ENCODE measurements around the gene PLEKHA5. TPM values are rescaled to one million over a fixed set of nuclear protein-coding genes. Genes with fewer than 3 reads are reported as not detected.

Gene PLEKHA5
- total RNA-seq, 1 donor from 2014 or later: 60.8 TPM

DNA sequence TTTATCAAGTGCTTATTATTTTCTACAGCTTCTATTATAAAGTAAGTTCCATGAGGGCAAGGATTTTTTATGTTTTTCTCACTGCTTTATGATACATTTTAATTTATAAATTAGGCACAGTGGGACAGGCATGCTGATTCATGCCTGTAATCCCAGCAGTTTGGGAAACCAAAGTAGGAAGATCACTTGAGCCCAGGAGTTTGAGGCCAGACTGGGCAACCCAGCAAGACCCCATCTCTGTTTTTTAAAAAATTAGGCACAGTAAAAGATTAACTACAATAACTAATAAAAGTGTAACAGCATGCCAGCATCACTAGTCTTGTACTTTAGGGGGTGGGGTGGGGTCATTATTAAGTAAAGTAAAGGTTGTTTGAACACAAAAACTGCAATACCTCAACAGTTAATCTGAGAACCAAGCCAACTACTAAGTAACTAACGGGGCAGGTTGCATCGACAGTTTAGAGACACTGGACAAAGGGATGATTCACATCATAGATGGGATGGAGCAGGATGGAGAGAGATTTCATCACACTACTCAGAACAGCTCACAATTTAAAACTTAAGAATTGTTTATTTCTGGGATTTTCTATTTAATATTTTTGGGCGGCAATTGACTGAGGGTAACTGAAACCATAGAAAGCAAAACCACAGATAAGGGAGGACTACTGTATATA, 119.5 kb downstream of the PLEKHA5 start:
- Histone ChIP-seq H3K36me3 (no peaks in the 10 kb centered on the region), H3K4me3 (no peak overlapping the region), H3K27me3 (ENCODE audit: low read depth) (no peaks in the 10 kb centered on the region), H3K9me3 (replicated peaks) (no peaks in the 10 kb centered on the region), H3K27ac (replicated peaks) (no peak overlapping the region), H3K4me1 (peaks cover 32% of the 10 kb centered on the region)
- DNase-seq: no peak
- intact Hi-C loops (cut with micrococcal nuclease): no loop called here
- TF ChIP-seq, protein P1, sequence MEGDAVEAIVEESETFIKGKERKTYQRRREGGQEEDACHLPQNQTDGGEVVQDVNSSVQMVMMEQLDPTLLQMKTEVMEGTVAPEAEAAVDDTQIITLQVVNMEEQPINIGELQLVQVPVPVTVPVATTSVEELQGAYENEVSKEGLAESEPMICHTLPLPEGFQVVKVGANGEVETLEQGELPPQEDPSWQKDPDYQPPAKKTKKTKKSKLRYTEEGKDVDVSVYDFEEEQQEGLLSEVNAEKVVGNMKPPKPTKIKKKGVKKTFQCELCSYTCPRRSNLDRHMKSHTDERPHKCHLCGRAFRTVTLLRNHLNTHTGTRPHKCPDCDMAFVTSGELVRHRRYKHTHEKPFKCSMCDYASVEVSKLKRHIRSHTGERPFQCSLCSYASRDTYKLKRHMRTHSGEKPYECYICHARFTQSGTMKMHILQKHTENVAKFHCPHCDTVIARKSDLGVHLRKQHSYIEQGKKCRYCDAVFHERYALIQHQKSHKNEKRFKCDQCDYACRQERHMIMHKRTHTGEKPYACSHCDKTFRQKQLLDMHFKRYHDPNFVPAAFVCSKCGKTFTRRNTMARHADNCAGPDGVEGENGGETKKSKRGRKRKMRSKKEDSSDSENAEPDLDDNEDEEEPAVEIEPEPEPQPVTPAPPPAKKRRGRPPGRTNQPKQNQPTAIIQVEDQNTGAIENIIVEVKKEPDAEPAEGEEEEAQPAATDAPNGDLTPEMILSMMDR (IDR thresholded peaks at IDR 0.05; ENCODE audit: borderline replicate concordance): no peak

DNA sequence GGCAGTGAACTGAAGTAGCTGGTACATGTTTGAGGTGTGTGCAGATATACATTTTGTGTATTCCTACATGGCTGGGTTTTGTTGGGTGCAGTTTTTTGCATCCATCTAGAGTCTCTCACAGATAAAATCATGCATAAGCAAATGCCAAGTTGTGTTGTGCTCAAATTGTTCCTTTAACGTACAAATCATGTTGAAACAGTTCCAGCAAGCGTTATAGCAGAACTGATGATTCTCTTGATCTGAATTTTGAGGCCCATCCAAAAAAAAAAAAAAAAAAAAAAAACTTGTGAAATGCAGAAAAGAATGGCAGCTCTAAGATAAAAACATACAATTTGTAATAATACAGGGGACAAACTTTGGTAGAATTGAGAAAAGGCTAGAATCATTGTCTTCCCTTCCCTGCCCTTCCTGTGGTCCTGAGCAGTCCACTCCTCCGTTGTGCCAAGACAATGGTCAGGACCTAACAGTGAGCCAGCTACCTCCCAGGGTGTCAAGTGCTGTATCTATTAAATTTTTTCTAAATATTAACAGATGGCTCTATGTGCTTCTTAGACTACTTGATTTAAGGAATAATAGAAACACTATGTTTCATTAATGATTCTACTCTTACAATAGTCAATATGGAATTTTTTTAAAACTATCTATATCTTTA, 122.1 kb downstream of the PLEKHA5 start:
- no peak overlapping the region for H3K4me3 ChIP-seq
- H3K27ac ChIP-seq (replicated peaks): no peak overlapping the region
- peaks cover 20% of the 10 kb centered on the region for H3K4me1 ChIP-seq
- H3K36me3 ChIP-seq: peaks cover 8% of the 10 kb centered on the region
- intact Hi-C loops (cut with micrococcal nuclease): no loop called here
- no peaks in the 10 kb centered on the region for H3K9me3 ChIP-seq (replicated peaks)
- no peak for DNase-seq
- no peaks in the 10 kb centered on the region for H3K27me3 ChIP-seq (ENCODE audit: low read depth)
- TF ChIP-seq, protein P1 (IDR thresholded peaks at IDR 0.05; ENCODE audit: borderline replicate concordance): no peak

DNA sequence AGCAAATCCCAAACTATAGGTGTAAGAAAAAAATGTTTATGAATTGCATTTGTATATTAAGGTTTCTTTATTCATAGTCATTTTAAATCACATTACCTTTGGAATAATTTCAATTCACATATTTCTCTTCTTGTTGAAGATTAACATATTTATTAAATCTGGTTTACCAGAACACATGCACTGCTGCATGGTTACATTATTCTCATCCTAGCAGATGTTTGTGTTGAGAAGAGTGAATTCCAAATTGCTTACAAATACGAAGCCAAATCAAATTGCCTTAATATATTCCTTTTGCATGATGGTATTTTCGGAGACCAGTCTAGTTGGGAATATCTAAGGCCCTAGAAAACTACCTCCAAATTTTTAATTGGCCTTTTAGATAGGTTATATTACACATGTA, 130.6 kb downstream of the PLEKHA5 start:
- Histone ChIP-seq H3K9me3 (replicated peaks) (no peaks in the 10 kb centered on the region), H3K4me3 (no peak overlapping the region), H3K36me3 (peaks cover 6% of the 10 kb centered on the region), H3K27me3 (ENCODE audit: low read depth) (no peaks in the 10 kb centered on the region), H3K4me1 (no peaks in the 10 kb centered on the region), H3K27ac (replicated peaks) (no peak overlapping the region)
- intact Hi-C loops (cut with micrococcal nuclease): no loop called here
- DNase-seq: no peak
- TF ChIP-seq, protein P1 (IDR thresholded peaks at IDR 0.05; ENCODE audit: borderline replicate concordance): no peak

DNA sequence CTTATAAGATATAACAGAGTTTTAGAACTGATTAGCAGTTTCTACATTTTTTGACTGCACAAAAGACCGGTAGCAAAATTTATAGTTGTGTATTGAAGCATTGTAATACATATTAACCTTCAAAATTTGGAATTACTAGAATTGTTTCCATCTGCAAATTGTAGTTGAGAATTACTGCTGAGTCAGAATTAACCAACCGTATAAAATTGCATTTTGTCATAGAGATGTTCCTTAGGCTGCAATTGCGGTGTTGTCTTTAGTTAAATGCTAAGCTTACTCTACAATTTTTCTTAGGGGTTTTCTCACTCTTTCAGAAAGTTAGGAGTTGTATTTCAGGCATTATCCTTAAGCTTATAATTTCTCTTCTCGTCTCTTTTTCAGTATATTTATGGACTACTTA, 132.2 kb downstream of the PLEKHA5 start:
- H3K27me3 ChIP-seq (ENCODE audit: low read depth): no peaks in the 10 kb centered on the region
- H3K9me3 ChIP-seq (replicated peaks): no peaks in the 10 kb centered on the region
- H3K4me3 ChIP-seq: no peak overlapping the region
- TF ChIP-seq, protein P1 (IDR thresholded peaks at IDR 0.05; ENCODE audit: borderline replicate concordance): no peak
- no peak for DNase-seq
- peaks cover 6% of the 10 kb centered on the region for H3K36me3 ChIP-seq
- no peaks in the 10 kb centered on the region for H3K4me1 ChIP-seq
- no peak overlapping the region for H3K27ac ChIP-seq (replicated peaks)
- intact Hi-C loops (cut with micrococcal nuclease): no loop called here

DNA sequence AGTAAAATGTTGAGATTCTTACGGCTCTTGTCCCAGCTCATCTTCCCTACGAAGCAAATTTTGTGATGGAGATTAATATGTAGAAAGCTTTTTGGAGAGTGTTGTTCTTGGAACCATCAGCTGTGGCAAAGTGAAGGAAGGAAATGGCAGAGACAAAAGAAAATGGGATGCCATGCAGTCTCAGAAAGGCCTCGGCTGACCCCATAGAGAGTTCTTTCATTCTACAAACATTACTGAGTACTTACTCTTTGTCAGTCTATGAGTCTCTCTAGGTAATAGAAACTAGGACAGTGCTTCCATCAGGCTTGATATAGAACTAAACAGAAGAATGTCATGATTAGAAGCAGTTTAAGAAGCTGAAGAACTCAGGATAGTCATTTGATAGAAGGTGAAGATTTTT, 134.1 kb downstream of the PLEKHA5 start:
- intact Hi-C loops (cut with micrococcal nuclease): no loop called here
- Histone ChIP-seq H3K27ac (replicated peaks) (no peak overlapping the region), H3K36me3 (peaks cover 11% of the 10 kb centered on the region), H3K4me3 (no peak overlapping the region), H3K4me1 (no peaks in the 10 kb centered on the region), H3K27me3 (ENCODE audit: low read depth) (no peaks in the 10 kb centered on the region), H3K9me3 (replicated peaks) (no peaks in the 10 kb centered on the region)
- TF ChIP-seq, protein P1 (IDR thresholded peaks at IDR 0.05; ENCODE audit: borderline replicate concordance): no peak
- DNase-seq: no peak
